Tibial artery (tissue), 4 donors: Measurements from ENCODE around the gene CRACDL.

Experiments
- DNase-seq, 2 donors: peaks; one replicate each; pipeline ENCODE4 v3.0.0-alpha.2; 2019
- H3K27ac ChIP-seq, 2 donors: fragments of 200-600 bp; sonication (generic) in 1 of 2; 1 replicate in 1 of 2; 2 replicates in 1 of 2; pipeline ENCODE4 v1.5.1; 2018 to 2019; ENCODE audit warnings: mild to moderate bottlenecking in 1 of 2
- H3K27me3 ChIP-seq, 2 donors: fragments of 200-600 bp; sonication (generic) in 1 of 2; one replicate each; pipeline versions ENCODE4 v1.5.1 to v1.6.0; 2016 to 2019
- H3K36me3 ChIP-seq, 3 donors: fragments of 200-600 bp; sonication (generic) in 2 of 3; one replicate each; pipeline ENCODE4 v1.5.1; 2016 to 2019; ENCODE audit warnings: mild to moderate bottlenecking in 2 of 3
- H3K4me1 ChIP-seq, 4 donors: fragments of 200-600 bp; sonication (generic) in 2 of 4; 1 replicate in 3 of 4; 2 replicates in 1 of 4; pipeline ENCODE4 v1.5.1; 2016 to 2019
- H3K4me3 ChIP-seq, 2 donors: fragments of 200-600 bp; sonication (generic) in 1 of 2; 1 replicate in 1 of 2; 2 replicates in 1 of 2; pipeline ENCODE4 v1.5.1; 2018 to 2019; ENCODE audit warnings: mild to moderate bottlenecking in 2 of 2
- H3K9me3 ChIP-seq, 3 donors: fragments of 200-600 bp; sonication (generic) in 1 of 3; one replicate each; pipeline ENCODE4 v1.5.1; 2016 to 2019
- CTCF ChIP-seq, 2 experiments: fragments of 200-600 bp in 1 of 2; fragments of 450-650 bp in 1 of 2; IDR thresholded peaks; one replicate each; pipeline ENCODE4 v1.5.1; 2017 to 2019; ENCODE audit warnings: antibody characterized with exemption in 2 of 2, mild to moderate bottlenecking in 1 of 2, moderate library complexity in 1 of 2
- intact Hi-C: fragments of 100-400 bp; cut with DNase I; formaldehyde crosslinking; loops from one replicate; pipeline ENCODE4 v1.15.0; 2023; ENCODE audit warnings: low total_unique reads

Gene CRACDL

GRCh38 chr2:98777076-98777475 is 158.9 kb downstream of the CRACDL start:
- no peaks in the 10 kb centered on the region for H3K9me3 ChIP-seq
- H3K36me3 ChIP-seq, result no peaks in the 10 kb centered on the region
- DNase-seq, result no peak
- H3K27me3 ChIP-seq, result no peaks in the 10 kb centered on the region
- no peak for TF ChIP-seq CTCF (IDR thresholded peaks at IDR 0.05)
- no peak overlapping the region for H3K4me3 ChIP-seq
- H3K27ac ChIP-seq, result no peak overlapping the region
- intact Hi-C loops, result no loop called here
- peaks cover 0 to 22% (median 20%) of the 10 kb centered on the region in 4 donors for H3K4me1 ChIP-seq

- H3K4me3 ChIP-seq, result peak overlapping the region in 1 of 2 donors; percentile 43
- H3K27ac ChIP-seq, result peak overlapping the region; percentile 66 to 74
- peaks cover 0 to 22% (median 20%) of the 10 kb centered on the region in 4 donors for H3K4me1 ChIP-seq
- no peak for TF ChIP-seq CTCF (IDR thresholded peaks at IDR 0.05)
- no peak for DNase-seq
- H3K9me3 ChIP-seq, result no peaks in the 10 kb centered on the region
- intact Hi-C loops, result no loop called here
- no peaks in the 10 kb centered on the region for H3K27me3 ChIP-seq
- no peaks in the 10 kb centered on the region for H3K36me3 ChIP-seq
These were observed 159.9 kb downstream of the CRACDL start for GRCh38 chr2:98776136-98776535.

DNA sequence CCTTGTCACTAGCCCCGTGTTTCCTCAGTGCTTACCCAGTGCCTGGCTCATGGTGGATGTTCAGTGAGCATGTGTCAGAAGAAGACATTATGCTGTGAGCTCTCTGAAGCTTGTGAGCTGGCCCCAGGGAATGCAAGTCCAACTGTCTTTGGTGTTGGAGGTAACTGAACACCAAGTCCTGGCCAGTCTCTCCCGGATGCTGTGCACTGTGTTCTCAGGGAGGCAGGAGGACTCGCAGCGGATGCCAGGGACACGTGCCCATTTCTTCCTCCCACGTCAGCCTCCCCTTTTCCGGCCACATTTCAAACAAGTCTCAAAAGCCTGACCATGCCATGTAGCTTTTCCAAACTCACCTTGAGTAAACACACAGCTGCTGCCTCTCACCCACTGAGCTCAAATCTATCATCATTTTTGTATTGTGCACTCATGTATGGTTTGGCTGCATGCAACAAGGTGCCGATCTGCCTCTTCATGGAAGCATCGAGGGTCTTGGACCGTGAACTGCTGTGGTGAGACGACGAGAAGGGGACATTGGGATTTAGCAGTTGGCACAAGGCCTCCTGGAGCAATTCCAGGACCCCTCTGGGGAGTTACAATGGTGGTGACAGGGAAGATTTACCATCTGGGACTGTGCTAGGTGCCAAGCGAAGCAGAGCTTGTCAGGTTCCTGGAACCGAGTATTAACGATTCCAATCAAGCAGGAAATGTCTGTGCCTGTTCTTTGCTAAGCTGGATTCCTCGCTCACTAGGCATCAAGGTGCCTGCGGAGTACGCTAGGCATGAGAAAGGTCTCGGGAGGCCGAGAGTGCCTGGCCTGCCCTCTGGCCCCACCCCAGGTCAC is 160.7 kb downstream of the CRACDL start:
- Histone ChIP-seq H3K27me3 (no peaks in the 10 kb centered on the region), H3K36me3 (no peaks in the 10 kb centered on the region), H3K27ac (peak overlapping the region; percentile 66 to 74), H3K9me3 (no peaks in the 10 kb centered on the region), H3K4me1 (peaks cover 0 to 22% (median 20%) of the 10 kb centered on the region in 4 donors), H3K4me3 (peak overlapping the region; percentile 32 to 43)
- intact Hi-C loops, result no loop called here
- peak in 1 of 2 donors; percentile 83 for DNase-seq
- TF ChIP-seq CTCF (IDR thresholded peaks at IDR 0.05), result no peak

DNA sequence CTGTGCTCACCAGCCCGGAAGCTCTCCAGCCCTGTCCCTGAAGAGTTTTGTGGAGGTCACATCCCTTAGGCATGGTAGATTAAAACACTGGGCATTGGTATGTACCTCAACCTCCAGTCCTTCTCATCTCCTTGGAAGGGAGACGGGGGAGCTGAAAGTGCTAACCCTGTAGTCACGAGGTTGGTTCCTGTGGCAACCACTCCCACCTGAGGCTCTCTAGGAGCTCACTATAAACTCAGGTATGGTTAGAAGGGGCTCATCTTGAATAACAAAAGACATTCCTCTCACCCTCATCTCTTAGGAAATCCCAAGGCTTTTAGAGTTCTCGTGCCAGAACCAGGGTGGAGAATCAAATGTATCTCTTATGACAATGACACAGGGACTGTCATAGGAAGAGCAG is 162.1 kb downstream of the CRACDL start:
- intact Hi-C loops, result no loop called here
- Histone ChIP-seq H3K27ac (no peak overlapping the region), H3K9me3 (no peaks in the 10 kb centered on the region), H3K4me1 (peaks cover 0 to 27% (median 24%) of the 10 kb centered on the region in 4 donors), H3K36me3 (no peaks in the 10 kb centered on the region), H3K4me3 (no peak overlapping the region), H3K27me3 (no peaks in the 10 kb centered on the region)
- no peak for TF ChIP-seq CTCF (IDR thresholded peaks at IDR 0.05)
- no peak for DNase-seq

DNA sequence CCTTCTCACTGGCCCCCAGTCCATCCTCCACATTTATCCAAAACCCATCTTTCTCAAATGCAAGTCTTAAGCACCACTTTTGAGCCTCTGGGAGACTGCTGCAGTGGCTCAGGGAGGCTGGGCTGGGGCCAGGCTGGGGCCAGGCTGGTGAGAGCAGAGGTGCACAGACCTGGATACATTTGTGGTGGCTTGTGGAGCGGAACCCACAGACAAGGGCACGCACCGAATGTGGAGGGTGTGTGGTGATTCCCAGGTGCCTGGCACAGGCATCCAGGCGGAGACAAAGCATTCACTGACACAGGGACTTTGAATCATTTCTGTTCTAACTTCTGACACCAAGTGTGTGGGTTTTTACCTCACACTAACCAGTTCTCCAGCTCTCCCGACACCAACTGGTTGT is 162.9 kb downstream of the CRACDL start:
- no peak overlapping the region for H3K4me3 ChIP-seq
- H3K9me3 ChIP-seq, result no peaks in the 10 kb centered on the region
- no peak overlapping the region for H3K27ac ChIP-seq
- DNase-seq, result no peak
- no peaks in the 10 kb centered on the region for H3K27me3 ChIP-seq
- H3K36me3 ChIP-seq, result no peaks in the 10 kb centered on the region
- intact Hi-C loops, result no loop called here
- TF ChIP-seq CTCF (IDR thresholded peaks at IDR 0.05), result no peak
- H3K4me1 ChIP-seq, result peaks cover 0 to 34% (median 32%) of the 10 kb centered on the region in 4 donors
